Kidney (tissue), 14 donors: Measurements from ENCODE around the gene CNIH2. TPM values are rescaled to one million over a fixed set of nuclear protein-coding genes. Genes with fewer than 3 reads are reported as not detected.

ENCODE experiments used
- DNase-seq, 5 donors: peaks; one replicate each; pipeline ENCODE4 v3.0.0-alpha.2; 2013 to 2020
- FAIRE-seq: peaks from 2 replicates; lab custom pipeline; 2012; peaks lifted over from hg19 to GRCh38; lab: Jason Lieb, UNC
- H3K27ac ChIP-seq, 2 donors: one replicate each; pipeline ENCODE4 v1.7.0; 2013; ENCODE audit warnings: low read depth in 2 of 2, low read length in 2 of 2, inconsistent platforms in 1 of 2
- H3K27me3 ChIP-seq: one replicate; pipeline ENCODE4 v1.7.1; 2013; ENCODE audit warnings: low read length, inconsistent platforms; ENCODE audit not compliant: control insufficient read depth, insufficient read depth
- H3K36me3 ChIP-seq, 3 donors: one replicate each; pipeline versions ENCODE4 v1.7.0 to v1.7.1; 2013; ENCODE audit warnings: low read length in 3 of 3, control low read depth in 1 of 3, inconsistent platforms in 1 of 3; ENCODE audit not compliant: insufficient read depth in 3 of 3, control insufficient read depth in 2 of 3
- H3K4me1 ChIP-seq, 3 donors: one replicate each; pipeline versions ENCODE4 v1.7.0 to v1.7.1; 2013; ENCODE audit warnings: low read length in 3 of 3, inconsistent platforms in 1 of 3, low read depth in 1 of 3; ENCODE audit not compliant: control insufficient read depth in 2 of 3, insufficient read depth in 2 of 3
- H3K4me3 ChIP-seq, 3 donors: one replicate each; pipeline versions ENCODE4 v1.7.0 to v1.8.1; 2013; ENCODE audit warnings: low read length in 3 of 3, control low read depth in 1 of 3, inconsistent platforms in 1 of 3
- H3K9ac ChIP-seq, 3 donors: one replicate each; pipeline versions ENCODE4 v1.7.0 to v1.7.1; 2013; ENCODE audit warnings: low read length in 3 of 3, control low read depth in 1 of 3, inconsistent platforms in 1 of 3
- H3K9me3 ChIP-seq, 3 donors: one replicate each; pipeline versions ENCODE4 v1.7.0 to v1.7.1; 2013; ENCODE audit warnings: low read length in 3 of 3, control low read depth in 1 of 3, inconsistent platforms in 1 of 3; ENCODE audit not compliant: control insufficient read depth in 2 of 3, insufficient read depth in 1 of 3
- intact Hi-C: fragments of 100-400 bp; cut with DNase I; formaldehyde crosslinking; loops from one replicate; pipeline ENCODE4 v1.11.1; 2022
- polyA plus RNA-seq: library from polyadenylated mRNA; stranded (reverse); fragments of 350-450 nt; fragmentation: Illumina TruSeq; extraction: RNeasy Lipid Tissue Mini Kit (QIAGEN cat#74804); gene quantifications from one replicate; pipeline ENCODE4 v1.2.3, GENCODE V29; 2014; ENCODE audit warnings: low read depth, low replicate concordance; ENCODE audit not compliant: insufficient read depth
- total RNA-seq: library from RNA; stranded (reverse); fragmentation: NEBNext Ultra II Directional; extraction: Animal tissue kit (Norgen Biotek cat#: 25700); gene quantifications from one replicate; pipeline ENCODE4 v1.2.1, GENCODE V29; 2021
- TF ChIP-seq, protein P1 (sequence below): IDR thresholded peaks from 3 replicates; pipeline ENCODE4 v1.5.1; 2012; ENCODE audit warnings: mild to moderate bottlenecking, moderate library complexity, borderline replicate concordance; ENCODE audit not compliant: insufficient read depth; ENCODE audit errors: extremely low read depth
- donor health status: control.
- donor health status: control.
- donor health status: control.
- donor health status: control.
- donor health status: control.
- donor health status: DM: yes; HTN: yes; CAD: no.
- donor health status: Normal renal cell carcinoma (clear cell type).

CNIH2 gene
- total and polyA plus RNA-seq, 2 donors from 2014 or later = 0.63 TPM; not detected in 1

DNA sequence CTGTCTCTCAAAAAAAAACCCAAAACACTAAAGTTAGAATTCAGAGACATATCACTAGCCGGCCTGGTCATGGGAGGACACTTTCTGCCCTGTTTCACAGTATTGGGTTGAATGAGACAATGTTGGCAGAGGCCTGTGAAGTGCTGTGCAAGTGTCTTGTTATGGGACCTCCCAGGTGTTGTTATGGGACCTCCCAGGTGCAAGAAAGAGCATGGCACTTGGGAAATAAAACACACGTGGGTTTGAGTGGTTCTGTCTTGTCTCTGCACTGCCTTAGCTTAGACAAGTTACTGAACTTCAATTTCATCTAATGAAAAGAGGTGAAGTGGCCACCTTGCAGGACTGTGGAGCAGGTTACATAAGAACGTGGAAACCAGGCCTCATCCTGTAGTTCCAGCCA lies 38.5 kb upstream of the CNIH2 start:
- Histone ChIP-seq H3K27me3 (no peaks in the 10 kb centered on the region), H3K36me3 (peaks cover 0 to 20% (median 18%) of the 10 kb centered on the region in 3 donors), H3K9ac (no peak overlapping the region), H3K4me3 (no peak overlapping the region), H3K9me3 (no peaks in the 10 kb centered on the region), H3K27ac (no peak overlapping the region), H3K4me1 (no peaks in the 10 kb centered on the region)
- intact Hi-C loops = no loop called here
- DNase-seq (no peak), FAIRE-seq (no peak)
- TF ChIP-seq, protein P1, sequence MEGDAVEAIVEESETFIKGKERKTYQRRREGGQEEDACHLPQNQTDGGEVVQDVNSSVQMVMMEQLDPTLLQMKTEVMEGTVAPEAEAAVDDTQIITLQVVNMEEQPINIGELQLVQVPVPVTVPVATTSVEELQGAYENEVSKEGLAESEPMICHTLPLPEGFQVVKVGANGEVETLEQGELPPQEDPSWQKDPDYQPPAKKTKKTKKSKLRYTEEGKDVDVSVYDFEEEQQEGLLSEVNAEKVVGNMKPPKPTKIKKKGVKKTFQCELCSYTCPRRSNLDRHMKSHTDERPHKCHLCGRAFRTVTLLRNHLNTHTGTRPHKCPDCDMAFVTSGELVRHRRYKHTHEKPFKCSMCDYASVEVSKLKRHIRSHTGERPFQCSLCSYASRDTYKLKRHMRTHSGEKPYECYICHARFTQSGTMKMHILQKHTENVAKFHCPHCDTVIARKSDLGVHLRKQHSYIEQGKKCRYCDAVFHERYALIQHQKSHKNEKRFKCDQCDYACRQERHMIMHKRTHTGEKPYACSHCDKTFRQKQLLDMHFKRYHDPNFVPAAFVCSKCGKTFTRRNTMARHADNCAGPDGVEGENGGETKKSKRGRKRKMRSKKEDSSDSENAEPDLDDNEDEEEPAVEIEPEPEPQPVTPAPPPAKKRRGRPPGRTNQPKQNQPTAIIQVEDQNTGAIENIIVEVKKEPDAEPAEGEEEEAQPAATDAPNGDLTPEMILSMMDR = no peak

GRCh38 chr11:66239998-66240780 lies 37.8 kb upstream of the CNIH2 start:
- H3K4me1 ChIP-seq = no peaks in the 10 kb centered on the region
- no peak overlapping the region for H3K27ac ChIP-seq
- FAIRE-seq (no peak), DNase-seq (no peak)
- H3K9me3 ChIP-seq = no peaks in the 10 kb centered on the region
- intact Hi-C loops = no loop called here
- H3K4me3 ChIP-seq = no peak overlapping the region
- H3K27me3 ChIP-seq = no peaks in the 10 kb centered on the region
- no peak overlapping the region for H3K9ac ChIP-seq
- peaks cover 0 to 18% (median 16%) of the 10 kb centered on the region in 3 donors for H3K36me3 ChIP-seq
- TF ChIP-seq, protein P1 = no peak

- intact Hi-C loops = no loop called here
- TF ChIP-seq, protein P1 = no peak
- no peaks in the 10 kb centered on the region for H3K27me3 ChIP-seq
- no peak overlapping the region for H3K27ac ChIP-seq
- no peak overlapping the region for H3K4me3 ChIP-seq
- DNase-seq (no peak), FAIRE-seq (no peak)
- H3K9me3 ChIP-seq = no peaks in the 10 kb centered on the region
- no peak overlapping the region for H3K9ac ChIP-seq
- peaks cover 0 to 12% (median 10%) of the 10 kb centered on the region in 3 donors for H3K36me3 ChIP-seq
- no peaks in the 10 kb centered on the region for H3K4me1 ChIP-seq
Measured at GRCh38 chr11:66240781-66241136, 37.2 kb upstream of the CNIH2 start.
